Amniotic stem cell (primary cell): ENCODE results near the gene RUBCN.
"Not testable (repeated sequence)": the region's sequence is repeated elsewhere in the genome, so short reads cannot be mapped to it uniquely, and the experiment has no call there.

ENCODE experiments used
- DNase-seq: peaks from one replicate; lab custom pipeline; 2025; lab: John Stamatoyannopoulos, UW

The RUBCN gene

GRCh38 chr3:197734667-197735318 lies 1.9 kb downstream of the RUBCN start:
- no peak for DNase-seq

GRCh38 chr3:197733042-197733441 lies 3.7 kb downstream of the RUBCN start:
- no peak for DNase-seq

- not testable (repeated sequence) for DNase-seq
Measured at GRCh38 chr3:197731483-197731882, 5.2 kb downstream of the RUBCN start.

GRCh38 chr3:197730770-197731169 lies 5.9 kb downstream of the RUBCN start:
- not testable (repeated sequence) for DNase-seq

GRCh38 chr3:197730200-197730599 lies 6.5 kb downstream of the RUBCN start:
- peak; percentile 17 for DNase-seq

- DNase-seq, result no peak
Measured at GRCh38 chr3:197728487-197728886, 8.2 kb downstream of the RUBCN start.

- not testable (repeated sequence) for DNase-seq
Measured at GRCh38 chr3:197727878-197728277, 8.8 kb downstream of the RUBCN start.

GRCh38 chr3:197722734-197723133 lies 14.0 kb downstream of the RUBCN start:
- DNase-seq, result no peak

- no peak for DNase-seq
Measured at GRCh38 chr3:197720694-197721093, 16.0 kb downstream of the RUBCN start.

- DNase-seq, result peak; percentile 78
Measured at GRCh38 chr3:197718891-197719290, 17.8 kb downstream of the RUBCN start.

GRCh38 chr3:197714251-197714650 lies 22.5 kb downstream of the RUBCN start:
- DNase-seq, result no peak

- no peak for DNase-seq
Measured at GRCh38 chr3:197713477-197713822, 23.3 kb downstream of the RUBCN start.

GRCh38 chr3:197711973-197712707 lies 24.6 kb downstream of the RUBCN start:
- DNase-seq, result peak; percentile 98

- DNase-seq, result not testable (repeated sequence)
Measured at GRCh38 chr3:197710965-197711364, 25.7 kb downstream of the RUBCN start.

- DNase-seq, result no peak
Measured at GRCh38 chr3:197709135-197709534, 27.6 kb downstream of the RUBCN start.

- DNase-seq, result no peak
Measured at GRCh38 chr3:197706658-197707057, 30.0 kb downstream of the RUBCN start.

GRCh38 chr3:197701841-197702240 lies 34.9 kb downstream of the RUBCN start:
- DNase-seq, result no peak

GRCh38 chr3:197700095-197700494 lies 36.6 kb downstream of the RUBCN start:
- DNase-seq, result no peak

- no peak for DNase-seq
Measured at GRCh38 chr3:197697355-197697754, 39.3 kb downstream of the RUBCN start.

GRCh38 chr3:197694251-197694650 lies 42.5 kb downstream of the RUBCN start:
- DNase-seq, result no peak

- no peak for DNase-seq
Measured at GRCh38 chr3:197692641-197693040, 44.1 kb downstream of the RUBCN start.

- no peak for DNase-seq
Measured at GRCh38 chr3:197690754-197691153, 46.0 kb downstream of the RUBCN start.

GRCh38 chr3:197687570-197687969 lies 49.1 kb downstream of the RUBCN start:
- no peak for DNase-seq

- DNase-seq, result no peak
Measured at GRCh38 chr3:197686899-197687298, 49.8 kb downstream of the RUBCN start.
